Measurements from ENCODE around the gene ABLIM3. TPM values are rescaled to one million over a fixed set of nuclear protein-coding genes. Genes with fewer than 3 reads are reported as not detected.

The ABLIM3 gene
- total and polyA plus RNA-seq, 2 of the 13 experiments (the other 11 are each of a cell fraction or from before 2014, with no cell fraction given): 0.53 to 6.3 TPM

- TF ChIP-seq ZNF615 (CRISPR knock-in tag; IDR thresholded peaks at IDR 0.05; ENCODE audit: borderline replicate concordance): no peak
- peak; percentile 47; the same call in 1 of the 2 replicates for TF ChIP-seq THAP11 (CRISPR knock-in tag; IDR thresholded peaks at IDR 0.05)
- TF ChIP-seq NKX3-1 (CRISPR knock-in tag; IDR thresholded peaks at IDR 0.05): no peak
- TF ChIP-seq EP300 (IDR thresholded peaks at IDR 0.05; ENCODE audit: low read depth in 2 of 2, low read length in 2 of 2): peak in 1 of 2 experiments; percentile 72; a peak in 2 of 4 replicates
- TF ChIP-seq EP300 (CRISPR knock-in tag; IDR thresholded peaks at IDR 0.05; ENCODE audit: borderline replicate concordance): no peak; the same call in 1 of the 2 replicates
- TF ChIP-seq CREM (IDR thresholded peaks at IDR 0.05): peak; percentile 62; the same call in 1 of the 2 replicates
- no peak for TF ChIP-seq CREM (CRISPR knock-in tag; IDR thresholded peaks at IDR 0.05)
- 0 out of 2 replicates have a peak, but pooled peaks have one; percentile 35 for TF ChIP-seq HBP1 (CRISPR knock-in tag; IDR thresholded peaks at IDR 0.05; ENCODE audit: low read depth)
- no peak for TF ChIP-seq ZNF589 (CRISPR knock-in tag; conservative IDR thresholded peaks at IDR 0.05)
- TF ChIP-seq ZFX (CRISPR knock-in tag; IDR thresholded peaks at IDR 0.05; ENCODE audit: low read depth): peak; percentile 45
- peak; percentile 86 for TF ChIP-seq AHDC1 (CRISPR knock-in tag; IDR thresholded peaks at IDR 0.05; ENCODE audit: borderline replicate concordance)
- 0 out of 2 replicates have a peak, but pooled peaks have one; percentile 31 for TF ChIP-seq KDM2A (CRISPR knock-in tag; IDR thresholded peaks at IDR 0.05; ENCODE audit: borderline replicate concordance, low read depth)
- no peak for TF ChIP-seq LCORL (IDR thresholded peaks at IDR 0.05)
- peak; percentile 90 for TF ChIP-seq LCORL (CRISPR knock-in tag; IDR thresholded peaks at IDR 0.05)
- TF ChIP-seq RERE (CRISPR knock-in tag; IDR thresholded peaks at IDR 0.05; ENCODE audit: low read depth): 0 out of 2 replicates have a peak, but pooled peaks have one; percentile 47
- TF ChIP-seq SPEN (CRISPR knock-in tag; IDR thresholded peaks at IDR 0.05; ENCODE audit: low read depth): peak; percentile 90; the same call in 1 of the 2 replicates
- peak; percentile 84 for TF ChIP-seq FOXA3 (CRISPR knock-in tag; IDR thresholded peaks at IDR 0.05)
Measured at GRCh38 chr5:149161026-149161687, 19.9 kb downstream of the ABLIM3 start (continued).
